ENCODE results near the gene FLT4. TPM values are rescaled to one million over a fixed set of nuclear protein-coding genes. Genes with fewer than 3 reads are reported as not detected.
A peak's percentile ranks its signal among the peaks of the same experiment; 100 is the strongest.

FLT4 gene
- total and polyA plus RNA-seq, 9 of the 15 experiments (the other 6 are each of a cell fraction or from before 2014, with no cell fraction given), result 0.01 to 0.42 (median 0.14) TPM; not detected in 2

DNA sequence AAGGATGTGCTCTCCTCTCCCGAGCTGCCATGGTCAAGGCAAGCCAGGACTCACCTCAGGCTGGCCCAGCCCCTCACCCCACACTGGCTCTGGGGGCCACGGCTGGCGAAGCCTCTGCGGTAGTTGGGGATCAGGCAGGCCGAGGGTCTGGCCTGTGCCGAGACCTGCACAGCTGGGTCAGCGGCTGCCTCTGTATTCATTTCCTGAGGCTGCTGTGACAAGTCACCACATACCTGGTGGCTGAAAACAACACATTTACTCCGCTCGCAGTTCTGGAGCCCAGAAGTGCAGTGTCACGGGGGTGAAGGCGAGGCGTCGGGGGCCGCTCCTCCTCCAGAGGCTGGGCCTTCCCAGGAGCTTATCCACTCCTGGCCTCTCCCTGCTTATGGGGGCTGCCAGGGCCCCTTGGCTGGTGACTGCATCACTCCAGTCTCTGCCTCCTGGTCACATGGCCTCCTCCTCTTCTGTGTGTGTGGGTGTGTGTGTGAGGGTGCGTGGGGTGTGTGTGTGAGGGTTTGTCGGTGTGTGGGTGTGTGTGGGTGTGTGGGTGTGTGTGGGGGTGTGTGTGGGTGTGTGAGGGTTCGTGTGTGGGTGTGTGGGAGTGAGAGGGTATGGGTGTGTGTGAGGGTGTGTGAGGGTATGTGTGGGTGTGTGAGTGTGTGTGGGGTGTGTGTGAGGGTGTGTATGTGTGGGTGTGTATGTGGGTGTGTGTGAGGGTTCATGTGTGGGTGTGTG lies 54.9 kb downstream of the FLT4 start (continued):
- TF ChIP-seq RBM22 (IDR thresholded peaks at IDR 0.05; ENCODE audit: low read depth, low read length, poor library complexity, severe bottlenecking), result no peak
- TF ChIP-seq SP1 (CRISPR knock-in tag; IDR thresholded peaks at IDR 0.05), result no peak
- no peak for TF ChIP-seq TAF1 (IDR thresholded peaks at IDR 0.05; ENCODE audit: control insufficient read depth, extremely low read depth, insufficient read depth, low read length, severe bottlenecking)
- no peak for TF ChIP-seq KDM2B (CRISPR knock-in tag; IDR thresholded peaks at IDR 0.05)
- TF ChIP-seq PML (IDR thresholded peaks at IDR 0.05; ENCODE audit: low read length), result no peak
- TF ChIP-seq, protein P1, sequence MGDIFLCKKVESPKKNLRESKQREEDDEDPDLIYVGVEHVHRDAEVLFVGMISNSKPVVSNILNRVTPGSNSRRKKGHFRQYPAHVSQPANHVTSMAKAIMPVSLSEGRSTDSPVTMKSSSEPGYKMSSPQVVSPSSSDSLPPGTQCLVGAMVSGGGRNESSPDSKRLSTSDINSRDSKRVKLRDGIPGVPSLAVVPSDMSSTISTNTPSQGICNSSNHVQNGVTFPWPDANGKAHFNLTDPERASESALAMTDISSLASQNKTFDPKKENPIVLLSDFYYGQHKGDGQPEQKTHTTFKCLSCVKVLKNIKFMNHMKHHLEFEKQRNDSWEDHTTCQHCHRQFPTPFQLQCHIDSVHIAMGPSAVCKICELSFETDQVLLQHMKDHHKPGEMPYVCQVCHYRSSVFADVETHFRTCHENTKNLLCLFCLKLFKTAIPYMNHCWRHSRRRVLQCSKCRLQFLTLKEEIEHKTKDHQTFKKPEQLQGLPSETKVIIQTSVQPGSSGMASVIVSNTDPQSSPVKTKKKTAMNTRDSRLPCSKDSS (IDR thresholded peaks at IDR 0.05; ENCODE audit: low read depth, partially characterized antibody), result no peak
- TF ChIP-seq NFATC3 (IDR thresholded peaks at IDR 0.05), result no peak
- TF ChIP-seq RBBP5 (IDR thresholded peaks at IDR 0.05; ENCODE audit: borderline replicate concordance, insufficient read depth, low read length, poor library complexity, severe bottlenecking), result no peak
- no peak for TF ChIP-seq EP300 (IDR thresholded peaks at IDR 0.05; ENCODE audit: low read length)
- TF ChIP-seq SNAPC5 (CRISPR knock-in tag; IDR thresholded peaks at IDR 0.05), result no peak
- peak; percentile 36 for TF ChIP-seq CBFA2T2 (conservative IDR thresholded peaks at IDR 0.05)
- TF ChIP-seq BRD9 (IDR thresholded peaks at IDR 0.05; ENCODE audit: low read depth, partially characterized antibody), result no peak
- TF ChIP-seq THRAP3 (IDR thresholded peaks at IDR 0.05; ENCODE audit: borderline replicate concordance), result 0 out of 2 replicates have a peak, but pooled peaks have one; percentile 32
- no peak for TF ChIP-seq ZBTB49 (CRISPR knock-in tag; IDR thresholded peaks at IDR 0.05; ENCODE audit: borderline replicate concordance)
- no peak for TF ChIP-seq ZC3H8 (IDR thresholded peaks at IDR 0.05)
- TF ChIP-seq ZNF224 (CRISPR knock-in tag; IDR thresholded peaks at IDR 0.05), result no peak
- TF ChIP-seq JUNB (CRISPR knock-in tag; conservative IDR thresholded peaks at IDR 0.05), result no peak
- TF ChIP-seq NFE2L1 (tag; IDR thresholded peaks at IDR 0.05; ENCODE audit: borderline replicate concordance, low read depth), result no peak
- no peak for TF ChIP-seq ZNF780A (CRISPR knock-in tag; IDR thresholded peaks at IDR 0.05)
- TF ChIP-seq, protein P2, sequence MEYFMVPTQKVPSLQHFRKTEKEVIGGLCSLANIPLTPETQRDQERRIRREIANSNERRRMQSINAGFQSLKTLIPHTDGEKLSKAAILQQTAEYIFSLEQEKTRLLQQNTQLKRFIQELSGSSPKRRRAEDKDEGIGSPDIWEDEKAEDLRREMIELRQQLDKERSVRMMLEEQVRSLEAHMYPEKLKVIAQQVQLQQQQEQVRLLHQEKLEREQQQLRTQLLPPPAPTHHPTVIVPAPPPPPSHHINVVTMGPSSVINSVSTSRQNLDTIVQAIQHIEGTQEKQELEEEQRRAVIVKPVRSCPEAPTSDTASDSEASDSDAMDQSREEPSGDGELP (CRISPR knock-in tag; IDR thresholded peaks at IDR 0.05; ENCODE audit: borderline replicate concordance), result no peak
- TF ChIP-seq CSDE1 (IDR thresholded peaks at IDR 0.05), result no peak
- 0 out of 2 replicates have a peak, but pooled peaks have one; percentile 32 for TF ChIP-seq TSC22D4 (tag; IDR thresholded peaks at IDR 0.05)
